HG02870 (cell line): ENCODE results near the gene HERPUD2.
A peak's percentile ranks its signal among the peaks of the same experiment; 100 is the strongest.
"Not testable (repeated sequence)": the region's sequence is repeated elsewhere in the genome, so short reads cannot be mapped to it uniquely, and the experiment has no call there.

Experiments
- ATAC-seq: cut with Tn5 transposase; IDR thresholded peaks from one replicate; pipeline ENCODE4 v1.9.1; 2021; ENCODE audit warnings: mild to moderate bottlenecking, moderate library complexity; ENCODE audit not compliant: unreplicated experiment

The HERPUD2 gene

DNA sequence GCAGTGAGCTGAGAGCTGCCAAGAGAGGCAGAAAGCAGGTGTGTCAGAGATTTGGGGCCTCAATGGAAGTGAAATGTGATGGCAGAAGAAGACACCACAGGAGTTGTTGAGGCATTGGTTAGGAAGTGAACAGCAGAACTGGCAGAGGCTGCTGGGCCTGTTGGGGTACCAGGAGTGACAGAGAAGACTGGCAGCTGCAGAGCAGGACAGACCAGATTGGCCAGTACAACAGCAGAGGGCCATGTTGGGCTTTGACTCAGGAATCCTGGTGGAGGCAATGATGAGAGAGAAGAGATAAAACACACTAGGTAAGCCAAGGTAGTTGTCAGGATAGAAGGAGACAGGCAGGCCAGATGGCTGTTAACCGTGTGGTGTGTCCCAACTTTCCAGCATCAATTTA is 19.9 kb upstream of the HERPUD2 start:
- ATAC-seq: no peak

- no peak for ATAC-seq
Measured at GRCh38 chr7:35714407-35714806, 19.5 kb upstream of the HERPUD2 start.

- no peak for ATAC-seq
Measured at GRCh38 chr7:35712563-35713226, 17.8 kb upstream of the HERPUD2 start.

- no peak for ATAC-seq
Measured at GRCh38 chr7:35707422-35707821, 12.5 kb upstream of the HERPUD2 start.

- ATAC-seq: no peak
Measured at GRCh38 chr7:35705932-35706461, 11.1 kb upstream of the HERPUD2 start.

DNA sequence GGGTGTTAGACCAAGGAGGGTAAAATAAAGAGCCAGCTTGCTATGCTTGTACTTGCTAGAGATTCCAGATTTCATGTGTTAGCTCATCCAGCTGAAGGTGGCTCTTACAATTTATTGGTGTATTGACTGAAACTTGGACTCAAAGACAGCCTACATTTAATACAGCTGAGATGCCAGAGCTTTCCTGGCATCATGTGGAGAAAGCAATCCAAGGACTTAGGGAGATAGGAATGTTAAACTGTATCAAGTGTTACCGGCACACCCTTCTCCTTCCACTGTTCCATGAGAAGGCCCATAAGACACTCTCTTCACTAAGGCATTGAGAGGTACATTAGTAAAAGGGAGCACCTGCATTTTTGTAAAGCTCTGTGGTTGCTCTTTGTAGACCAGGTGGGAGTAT is 9.3 kb upstream of the HERPUD2 start:
- no peak for ATAC-seq

DNA sequence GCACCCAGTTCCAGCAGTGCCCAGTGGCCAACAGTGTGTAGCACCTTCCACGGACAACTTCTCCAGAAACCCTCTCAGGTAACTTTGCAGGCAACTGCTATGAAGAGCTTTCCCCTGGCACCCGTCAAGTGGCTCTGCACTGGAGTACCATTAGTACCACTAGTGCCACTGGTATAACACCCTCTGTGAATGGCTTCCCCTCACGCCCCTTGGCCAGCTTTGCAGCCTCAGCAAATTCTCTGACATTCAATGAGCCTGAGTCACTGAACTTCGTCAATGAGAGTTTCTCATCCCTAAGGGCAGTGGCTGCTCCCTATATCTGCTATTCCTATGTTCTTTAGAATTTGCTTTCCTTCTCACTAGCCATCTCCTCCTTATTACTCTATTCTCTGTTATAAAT is 7.6 kb upstream of the HERPUD2 start:
- no peak for ATAC-seq

DNA sequence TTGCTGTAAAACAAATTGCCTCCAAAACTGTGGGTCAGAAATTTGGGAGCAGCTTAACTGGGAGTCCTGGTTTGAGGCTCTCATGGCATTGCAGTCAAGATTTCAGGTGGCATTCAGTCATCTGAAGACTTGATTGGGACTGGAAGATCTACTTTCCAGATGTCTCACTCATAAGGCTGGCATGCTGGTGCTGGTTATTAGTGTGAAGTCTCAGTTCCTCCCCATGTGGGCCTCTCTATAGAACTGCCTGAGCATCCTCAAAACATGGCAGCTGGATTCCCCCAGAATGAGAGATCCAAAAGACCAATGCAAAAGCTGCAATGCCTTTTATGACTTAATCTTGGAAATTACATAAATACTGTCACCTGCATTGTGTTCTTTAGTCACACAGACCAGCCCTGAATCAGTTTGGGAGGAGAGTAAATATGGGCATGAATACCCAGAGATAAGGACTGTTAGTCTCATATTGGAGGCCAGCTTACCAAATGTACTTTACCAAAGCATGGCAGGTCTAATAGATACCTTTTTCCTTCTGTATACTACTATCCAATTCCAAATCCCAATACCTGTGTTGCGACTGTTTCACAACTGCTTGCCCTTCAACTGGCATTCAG is 6.5 kb upstream of the HERPUD2 start:
- no peak for ATAC-seq

DNA sequence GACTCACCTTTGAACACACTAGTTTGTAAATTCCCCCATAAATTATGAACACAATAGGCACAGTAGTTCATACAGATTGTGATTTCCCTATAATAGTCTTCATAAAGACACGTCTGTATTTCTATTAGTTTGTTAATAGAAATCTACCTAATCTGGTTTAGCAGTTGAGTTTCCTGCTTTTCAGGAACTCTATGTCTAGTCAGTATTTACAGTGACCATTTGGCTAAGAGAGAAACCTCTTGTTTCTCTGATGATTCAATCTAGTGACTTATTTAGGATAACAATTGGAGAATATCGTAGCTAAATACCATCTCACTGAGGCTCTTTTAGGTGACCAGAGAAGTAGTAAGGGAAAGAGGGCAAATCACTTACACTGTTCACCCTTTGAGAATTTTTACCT is 5.9 kb upstream of the HERPUD2 start:
- ATAC-seq: no peak

DNA sequence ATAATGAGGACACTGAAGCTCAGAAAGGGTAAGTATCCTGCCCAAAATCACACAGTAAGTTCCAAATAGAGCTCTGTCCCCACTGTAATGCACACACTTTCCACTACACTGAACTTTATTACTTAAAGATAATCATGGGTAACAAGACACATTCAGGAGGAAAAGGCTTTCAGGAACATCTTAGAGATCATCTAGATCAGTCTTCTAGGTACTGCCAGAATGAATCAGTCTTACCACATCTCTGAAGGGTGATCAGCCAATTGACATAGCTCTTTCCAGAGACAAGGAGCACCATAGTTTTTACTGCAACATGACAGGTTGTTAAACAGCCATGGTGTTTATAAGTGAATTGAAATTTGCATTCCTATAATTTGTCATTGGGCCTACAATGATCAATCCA is 5.4 kb upstream of the HERPUD2 start:
- no peak for ATAC-seq

- ATAC-seq: no peak
Measured at GRCh38 chr7:35699796-35700305, 4.9 kb upstream of the HERPUD2 start.

DNA sequence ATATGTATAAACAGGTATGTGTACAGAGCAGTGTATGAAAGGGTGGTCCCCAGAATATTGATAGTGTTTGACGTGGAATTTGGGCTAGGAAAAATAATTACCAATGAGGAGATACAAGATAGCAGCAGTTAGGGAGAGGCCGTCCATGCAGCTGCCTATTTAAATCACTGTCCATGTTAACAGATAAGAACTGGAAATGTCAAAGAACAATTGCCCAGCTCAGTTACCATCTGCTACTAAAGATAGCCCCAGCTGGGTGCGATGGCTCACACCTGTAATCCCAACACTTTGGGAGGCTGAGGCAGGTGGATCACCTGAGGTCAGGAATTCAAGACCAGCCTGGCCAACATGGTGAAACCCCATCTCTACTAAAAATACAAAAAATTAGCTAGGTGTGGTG is 3.4 kb upstream of the HERPUD2 start:
- not testable (repeated sequence) for ATAC-seq

- ATAC-seq: no peak
Measured at GRCh38 chr7:35697414-35698175, 2.7 kb upstream of the HERPUD2 start.

GRCh38 chr7:35695987-35696386 is 1.1 kb upstream of the HERPUD2 start:
- ATAC-seq: no peak

GRCh38 chr7:35695473-35695850 is 527 bp upstream of the HERPUD2 start:
- ATAC-seq: peak; percentile 5

- ATAC-seq: peak; percentile 12
Measured at GRCh38 chr7:35694161-35694783, 663 bp downstream of the HERPUD2 start.

- no peak for ATAC-seq
Measured at GRCh38 chr7:35691827-35692307, 3.1 kb downstream of the HERPUD2 start.

DNA sequence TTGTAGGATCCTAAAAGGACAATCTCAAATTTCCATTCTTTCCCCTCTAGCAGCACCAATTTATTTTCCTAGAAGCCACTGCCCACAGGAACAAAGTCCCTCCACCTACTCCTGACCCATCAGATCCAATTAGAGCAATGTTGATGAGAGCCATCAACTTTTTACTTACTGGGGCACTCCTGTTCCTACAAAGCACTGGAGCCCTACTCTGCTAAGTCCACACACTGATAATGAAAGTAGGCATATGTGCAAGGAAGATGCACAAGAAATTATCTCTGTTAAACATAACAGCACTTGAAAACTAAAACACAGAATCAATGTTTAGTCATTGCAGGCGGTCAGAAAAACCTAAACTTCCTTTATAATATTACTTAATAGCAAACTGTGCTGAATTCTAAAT is 3.6 kb downstream of the HERPUD2 start:
- no peak for ATAC-seq

- ATAC-seq: not testable (repeated sequence)
Measured at GRCh38 chr7:35690614-35691013, 4.3 kb downstream of the HERPUD2 start.

DNA sequence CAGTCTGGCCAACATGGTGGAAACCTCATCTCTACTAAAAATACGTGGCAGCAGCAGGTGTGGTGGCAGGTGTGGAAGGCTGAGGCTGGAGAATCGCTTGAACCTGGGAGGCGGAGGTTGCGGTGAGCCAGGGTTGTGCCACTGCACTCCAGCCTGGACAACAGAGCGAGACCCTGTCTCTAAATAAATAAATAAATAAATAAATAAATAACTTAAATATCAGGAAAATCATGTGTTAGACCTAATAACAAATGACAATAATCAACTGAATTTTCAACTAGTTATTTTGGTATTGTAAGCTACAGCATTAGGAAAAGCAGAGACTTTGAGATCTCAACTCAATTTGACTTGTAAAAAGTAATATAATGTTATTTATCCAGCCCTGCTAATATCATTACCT is 9.2 kb downstream of the HERPUD2 start:
- ATAC-seq: no peak
